IgD-negative memory B cell (primary cell): Measurements from ENCODE around the gene CNTNAP2. TPM values are rescaled to one million over a fixed set of nuclear protein-coding genes. Genes with fewer than 3 reads are reported as not detected.
"Not testable (repeated sequence)": the region's sequence is repeated elsewhere in the genome, so short reads cannot be mapped to it uniquely, and the experiment has no call there.

Source experiments
- H3K27ac Mint-ChIP-seq, 3 donors: one replicate each; pipeline ENCODE4 v1.8.0; 2020 to 2022; ENCODE audit warnings: mild to moderate bottlenecking in 3 of 3, mixed read lengths in 3 of 3, moderate library complexity in 1 of 3
- H3K27me3 Mint-ChIP-seq: one replicate; pipeline ENCODE4 v1.8.0; 2021; ENCODE audit warnings: mixed read lengths
- H3K36me3 Mint-ChIP-seq: one replicate; pipeline ENCODE4 v1.8.0; 2020; ENCODE audit warnings: mild to moderate bottlenecking, mixed read lengths
- H3K4me1 Mint-ChIP-seq, 3 donors: one replicate each; pipeline ENCODE4 v1.8.0; 2020 to 2022; ENCODE audit warnings: mixed read lengths in 3 of 3, mild to moderate bottlenecking in 1 of 3
- H3K4me3 Mint-ChIP-seq, 4 donors: one replicate each; pipeline ENCODE4 v1.8.0; 2020 to 2022; ENCODE audit warnings: mild to moderate bottlenecking in 4 of 4, mixed read lengths in 4 of 4, moderate library complexity in 3 of 4
- H3K9me3 Mint-ChIP-seq, 3 donors: one replicate each; pipeline ENCODE4 v1.8.0; 2020 to 2021; ENCODE audit warnings: mixed read lengths in 3 of 3, mild to moderate bottlenecking in 1 of 3
- polyA plus RNA-seq: library from polyadenylated mRNA; unstranded; fragments of 300-500 nt; fragmentation: Illumina TruSeq; gene quantifications from one replicate; pipeline ENCODE4 v1.2.3, GENCODE V29; 2021

Gene CNTNAP2
- polyA plus RNA-seq, 1 donor from 2014 or later, result 47.3 TPM

GRCh38 chr7:148463210-148463609, 2346.6 kb downstream of the CNTNAP2 start:
- H3K27ac Mint-ChIP-seq, result peak overlapping the region in 1 of 3 donors; percentile 26

GRCh38 chr7:148464947-148465346, 2348.3 kb downstream of the CNTNAP2 start:
- no peak overlapping the region for H3K4me3 Mint-ChIP-seq
- H3K9me3 Mint-ChIP-seq, result peaks cover 2 to 5% (median 3%) of the 10 kb centered on the region in 3 donors
- no peaks in the 10 kb centered on the region for H3K36me3 Mint-ChIP-seq
- peaks cover 0 to 4% (median 0%) of the 10 kb centered on the region in 3 donors for H3K4me1 Mint-ChIP-seq
- peaks cover 2% of the 10 kb centered on the region for H3K27me3 Mint-ChIP-seq
- H3K27ac Mint-ChIP-seq, result no peak overlapping the region

More at GRCh38 chr7:148463210-148463609, 2346.6 kb downstream of the CNTNAP2 start:
- Mint-ChIP-seq H3K27me3 (peaks cover 2% of the 10 kb centered on the region), H3K36me3 (no peaks in the 10 kb centered on the region), H3K4me1 (peaks cover 0 to 4% (median 0%) of the 10 kb centered on the region in 3 donors), H3K4me3 (no peak overlapping the region), H3K9me3 (peaks cover 2 to 5% (median 3%) of the 10 kb centered on the region in 3 donors)

- H3K4me3 Mint-ChIP-seq, H3K9me3 Mint-ChIP-seq, H3K36me3 Mint-ChIP-seq, H3K4me1 Mint-ChIP-seq, H3K27ac Mint-ChIP-seq, H3K27me3 Mint-ChIP-seq: not testable (repeated sequence)
Measured at GRCh38 chr7:148465441-148465840, 2348.8 kb downstream of the CNTNAP2 start.

GRCh38 chr7:148466120-148466519, 2349.5 kb downstream of the CNTNAP2 start:
- no peak overlapping the region for H3K4me3 Mint-ChIP-seq
- peaks cover 2 to 5% (median 3%) of the 10 kb centered on the region in 3 donors for H3K9me3 Mint-ChIP-seq
- H3K27ac Mint-ChIP-seq, result no peak overlapping the region
- H3K4me1 Mint-ChIP-seq, result peaks cover 0 to 4% (median 2%) of the 10 kb centered on the region in 3 donors
- no peaks in the 10 kb centered on the region for H3K36me3 Mint-ChIP-seq
- H3K27me3 Mint-ChIP-seq, result peaks cover 4% of the 10 kb centered on the region

- Mint-ChIP-seq H3K4me1 (peaks cover 0 to 7% (median 2%) of the 10 kb centered on the region in 3 donors), H3K4me3 (no peak overlapping the region), H3K36me3 (no peaks in the 10 kb centered on the region), H3K9me3 (no peaks in the 10 kb centered on the region), H3K27ac (no peak overlapping the region), H3K27me3 (peaks cover 4% of the 10 kb centered on the region)
Measured at GRCh38 chr7:148468700-148469098, 2352.1 kb downstream of the CNTNAP2 start.
